Liver (tissue), 9 donors: ENCODE results near the gene CDH4. TPM values are rescaled to one million over a fixed set of nuclear protein-coding genes. Genes with fewer than 3 reads are reported as not detected.

Experiments used
- DNase-seq: peaks from one replicate; pipeline ENCODE4 v3.0.0-alpha.2; 2017; ENCODE audit warnings: low spot score
- H3K27ac ChIP-seq, 2 donors: one replicate each; pipeline ENCODE4 v1.7.0; 2013; ENCODE audit warnings: inconsistent platforms in 2 of 2, low read length in 2 of 2, control low read depth in 1 of 2, low read depth in 1 of 2, mild to moderate bottlenecking in 1 of 2
- H3K27me3 ChIP-seq, 4 donors: one replicate each; pipeline versions ENCODE4 v1.6.1 to v1.7.0; 2013; ENCODE audit warnings: low read length in 3 of 4, inconsistent platforms in 1 of 4, mild to moderate bottlenecking in 1 of 4, moderate library complexity in 1 of 4; ENCODE audit not compliant: control insufficient read depth in 4 of 4, insufficient read depth in 4 of 4
- H3K36me3 ChIP-seq, 4 donors: one replicate each; pipeline versions ENCODE4 v1.6.1 to v1.7.0; 2013; ENCODE audit warnings: low read length in 3 of 4, mild to moderate bottlenecking in 3 of 4, low read depth in 1 of 4, moderate library complexity in 1 of 4; ENCODE audit not compliant: control insufficient read depth in 4 of 4, insufficient read depth in 3 of 4
- H3K4me1 ChIP-seq, 4 donors: one replicate each; pipeline versions ENCODE4 v1.6.1 to v1.7.0; 2013; ENCODE audit warnings: low read length in 3 of 4, mild to moderate bottlenecking in 3 of 4, moderate library complexity in 1 of 4; ENCODE audit not compliant: control insufficient read depth in 4 of 4, insufficient read depth in 4 of 4
- H3K4me3 ChIP-seq, 3 donors: one replicate each; pipeline versions ENCODE4 v1.6.1 to v1.7.0; 2013; ENCODE audit warnings: low read length in 3 of 3, control low read depth in 1 of 3, low read depth in 1 of 3, mild to moderate bottlenecking in 1 of 3
- H3K9ac ChIP-seq, 2 donors: one replicate each; pipeline ENCODE4 v1.7.0; 2013; ENCODE audit warnings: low read length in 2 of 2, mild to moderate bottlenecking in 2 of 2, moderate library complexity in 2 of 2, control low read depth in 1 of 2, low read depth in 1 of 2
- H3K9me3 ChIP-seq, 4 donors: one replicate each; pipeline versions ENCODE4 v1.6.1 to v1.7.0; 2013; ENCODE audit warnings: low read length in 3 of 4; ENCODE audit not compliant: control insufficient read depth in 4 of 4
- EGR1 ChIP-seq, 2 donors: IDR thresholded peaks; 2 replicates each; pipeline ENCODE4 v1.6.1; 2016 to 2018; ENCODE audit warnings: antibody characterized with exemption in 2 of 2, low read depth in 2 of 2
- FOXA1 ChIP-seq: IDR thresholded peaks from 2 replicates; pipeline ENCODE4 v1.6.1; 2016; ENCODE audit warnings: antibody characterized with exemption
- FOXA2 ChIP-seq: IDR thresholded peaks from 2 replicates; pipeline ENCODE4 v1.6.1; 2016; ENCODE audit warnings: antibody characterized with exemption
- GABPA ChIP-seq, 2 donors: IDR thresholded peaks in 1 of 2; conservative IDR thresholded peaks in 1 of 2; 2 replicates each; pipeline ENCODE4 v1.6.1; 2016; ENCODE audit warnings: antibody characterized with exemption in 2 of 2, mild to moderate bottlenecking in 1 of 2, moderate library complexity in 1 of 2
- HNF4A ChIP-seq, 2 donors: conservative IDR thresholded peaks; 2 replicates each; pipeline ENCODE4 v1.6.1; 2016; ENCODE audit warnings: antibody characterized with exemption in 2 of 2, mild to moderate bottlenecking in 2 of 2
- JUND ChIP-seq, 2 donors: IDR thresholded peaks; 2 replicates each; pipeline ENCODE4 v1.6.1; 2016; ENCODE audit warnings: antibody characterized with exemption in 2 of 2
- MAX ChIP-seq: IDR thresholded peaks from 2 replicates; pipeline ENCODE4 v1.6.1; 2016; ENCODE audit warnings: antibody characterized with exemption
- RAD21 ChIP-seq, 2 donors: IDR thresholded peaks; 2 replicates each; pipeline ENCODE4 v1.6.1; 2016; ENCODE audit warnings: antibody characterized with exemption in 2 of 2, mild to moderate bottlenecking in 2 of 2
- RXRA ChIP-seq, 2 donors: IDR thresholded peaks; 2 replicates each; pipeline ENCODE4 v1.6.1; 2017 to 2018; ENCODE audit warnings: antibody characterized with exemption in 2 of 2, mild to moderate bottlenecking in 1 of 2
- SP1 ChIP-seq: IDR thresholded peaks from 2 replicates; pipeline ENCODE4 v1.6.1; 2018; ENCODE audit warnings: antibody characterized with exemption, mild to moderate bottlenecking
- TAF1 ChIP-seq: conservative IDR thresholded peaks from 2 replicates; pipeline ENCODE4 v1.6.1; 2016; ENCODE audit warnings: antibody characterized with exemption, mild to moderate bottlenecking
- YY1 ChIP-seq: IDR thresholded peaks from 2 replicates; pipeline ENCODE4 v1.6.1; 2016; ENCODE audit warnings: antibody characterized with exemption, mild to moderate bottlenecking
- ZBTB33 ChIP-seq: IDR thresholded peaks from 2 replicates; pipeline ENCODE4 v1.6.1; 2016; ENCODE audit warnings: antibody characterized with exemption
- WGBS: extraction: QIAGEN DNeasy Blood & Tissue Kit; methylation state at CpG from one replicate; pipeline ENCODE4 v1.1.7; 2013; 5-methylcytosine and 5-hydroxymethylcytosine counted together
- polyA plus RNA-seq, 2 donors: library from polyadenylated mRNA; stranded (reverse) in 1 of 2; unstranded in 1 of 2; fragments of 200-250 nt in 1 of 2; fragments of >200 nt in 1 of 2; fragmentation: Nextera tagmentation in 1 of 2; extraction: Ambion mirVana in 1 of 2; gene quantifications; one replicate each; pipeline versions ENCODE4 v1.2.1 to v1.2.3, GENCODE V29; 2013 to 2015
- total RNA-seq, 2 donors: library from RNA; depleted of rRNA; stranded (reverse); fragments of >200 nt; gene quantifications; one replicate each; pipeline ENCODE4 v1.2.3, GENCODE V29; 2014
- TF ChIP-seq, protein P1 (sequence below): IDR thresholded peaks from 2 replicates; pipeline ENCODE4 v1.6.1; 2016; ENCODE audit warnings: antibody characterized with exemption, mild to moderate bottlenecking
- TF ChIP-seq, protein P2 (sequence below): IDR thresholded peaks from 2 replicates; pipeline ENCODE4 v1.6.1; 2016; ENCODE audit warnings: antibody characterized with exemption
- donor health status: healthy.
- donor health status: healthy.
- donor health status: healthy.
- donor health status: healthy.
- donor health status: healthy.

Gene CDH4
- total and polyA plus RNA-seq, 4 donors = 0.03 to 0.25 (median 0.19) TPM; not detected in 1

DNA sequence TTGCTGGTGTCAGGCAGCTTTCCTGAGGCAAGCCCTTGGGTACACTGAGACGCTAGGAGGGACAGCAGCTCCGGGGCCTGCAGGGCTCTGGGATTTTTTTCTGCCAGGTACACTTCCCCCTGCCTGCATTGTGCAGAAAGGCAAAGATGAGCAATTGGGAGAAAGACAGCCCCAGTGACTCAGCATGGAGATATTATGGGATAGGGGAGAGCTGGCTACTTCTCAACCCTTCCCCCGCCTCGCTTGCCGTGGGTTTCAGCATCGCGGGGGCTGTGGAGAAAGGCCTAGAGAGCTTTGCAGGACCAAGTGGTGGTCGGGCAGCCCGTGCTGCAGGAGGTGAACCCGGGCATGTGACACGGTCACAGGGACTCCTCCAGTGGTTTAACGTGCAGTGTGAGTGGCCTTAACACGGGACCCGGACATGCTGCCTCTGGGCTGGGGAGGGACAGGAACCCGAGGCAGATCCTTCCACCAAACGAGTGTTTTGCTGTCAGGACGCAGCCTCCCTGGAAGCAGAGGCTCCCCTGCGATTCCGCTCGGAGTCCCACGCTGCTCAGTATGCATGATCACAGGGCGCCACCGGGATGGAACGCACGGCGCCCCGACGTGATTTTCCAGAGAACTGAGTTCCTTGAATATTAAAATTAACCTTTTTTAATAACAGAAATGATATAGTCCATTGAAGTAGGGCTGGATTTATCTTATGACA lies 139.9 kb downstream of the CDH4 start:
- Histone ChIP-seq H3K27me3 (no peaks in the 10 kb centered on the region), H3K4me3 (no peak overlapping the region), H3K4me1 (no peaks in the 10 kb centered on the region), H3K9me3 (no peaks in the 10 kb centered on the region), H3K36me3 (no peaks in the 10 kb centered on the region), H3K27ac (no peak overlapping the region), H3K9ac (no peak overlapping the region)
- no peak for TF ChIP-seq JUND (IDR thresholded peaks at IDR 0.05)
- no peak for TF ChIP-seq MAX
- TF ChIP-seq, protein P1, sequence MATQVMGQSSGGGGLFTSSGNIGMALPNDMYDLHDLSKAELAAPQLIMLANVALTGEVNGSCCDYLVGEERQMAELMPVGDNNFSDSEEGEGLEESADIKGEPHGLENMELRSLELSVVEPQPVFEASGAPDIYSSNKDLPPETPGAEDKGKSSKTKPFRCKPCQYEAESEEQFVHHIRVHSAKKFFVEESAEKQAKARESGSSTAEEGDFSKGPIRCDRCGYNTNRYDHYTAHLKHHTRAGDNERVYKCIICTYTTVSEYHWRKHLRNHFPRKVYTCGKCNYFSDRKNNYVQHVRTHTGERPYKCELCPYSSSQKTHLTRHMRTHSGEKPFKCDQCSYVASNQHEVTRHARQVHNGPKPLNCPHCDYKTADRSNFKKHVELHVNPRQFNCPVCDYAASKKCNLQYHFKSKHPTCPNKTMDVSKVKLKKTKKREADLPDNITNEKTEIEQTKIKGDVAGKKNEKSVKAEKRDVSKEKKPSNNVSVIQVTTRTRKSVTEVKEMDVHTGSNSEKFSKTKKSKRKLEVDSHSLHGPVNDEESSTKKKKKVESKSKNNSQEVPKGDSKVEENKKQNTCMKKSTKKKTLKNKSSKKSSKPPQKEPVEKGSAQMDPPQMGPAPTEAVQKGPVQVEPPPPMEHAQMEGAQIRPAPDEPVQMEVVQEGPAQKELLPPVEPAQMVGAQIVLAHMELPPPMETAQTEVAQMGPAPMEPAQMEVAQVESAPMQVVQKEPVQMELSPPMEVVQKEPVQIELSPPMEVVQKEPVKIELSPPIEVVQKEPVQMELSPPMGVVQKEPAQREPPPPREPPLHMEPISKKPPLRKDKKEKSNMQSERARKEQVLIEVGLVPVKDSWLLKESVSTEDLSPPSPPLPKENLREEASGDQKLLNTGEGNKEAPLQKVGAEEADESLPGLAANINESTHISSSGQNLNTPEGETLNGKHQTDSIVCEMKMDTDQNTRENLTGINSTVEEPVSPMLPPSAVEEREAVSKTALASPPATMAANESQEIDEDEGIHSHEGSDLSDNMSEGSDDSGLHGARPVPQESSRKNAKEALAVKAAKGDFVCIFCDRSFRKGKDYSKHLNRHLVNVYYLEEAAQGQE = no peak
- TF ChIP-seq SP1 = no peak
- WGBS = 73% methylated on average over 28 of the region's 28 CpGs
- DNase-seq = no peak

DNA sequence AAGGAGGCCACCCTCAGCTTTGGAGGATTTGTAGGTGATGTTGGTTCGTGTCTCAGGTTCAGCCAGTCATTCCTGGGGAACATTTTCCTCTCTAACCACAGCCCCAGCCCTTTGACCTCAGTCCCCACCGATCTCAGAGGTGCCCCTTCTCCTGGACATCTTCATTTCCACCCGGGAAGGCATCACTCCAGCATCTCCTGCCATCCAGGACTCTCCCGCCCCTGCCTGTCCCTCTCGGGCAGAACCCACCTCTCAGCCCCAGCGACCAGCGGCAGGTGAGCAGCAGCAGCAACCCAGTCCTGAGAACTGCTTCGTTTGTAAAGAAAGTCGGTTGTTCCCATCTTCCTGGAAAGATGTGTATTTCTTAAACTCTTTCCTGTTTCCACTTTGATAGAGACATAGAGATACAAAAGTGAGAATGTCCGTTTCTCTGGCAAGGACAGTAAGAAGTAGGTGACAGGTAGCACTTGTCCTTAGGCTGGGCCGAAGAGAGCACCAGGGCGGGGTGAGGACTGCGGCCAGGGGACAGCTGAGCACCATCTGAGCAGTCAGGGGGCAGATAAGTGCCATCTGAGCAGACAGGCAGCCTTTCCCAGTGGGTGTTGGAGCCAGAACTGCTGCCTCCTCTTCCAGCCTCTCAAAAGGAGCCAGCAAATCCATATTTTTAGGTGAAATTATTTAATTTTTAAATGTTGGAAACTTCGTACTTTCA lies 142.2 kb downstream of the CDH4 start:
- DNase-seq = no peak
- WGBS = 74% methylated on average over 14 of the region's 14 CpGs
- Histone ChIP-seq H3K4me3 (no peak overlapping the region), H3K27ac (no peak overlapping the region), H3K27me3 (no peaks in the 10 kb centered on the region), H3K9ac (no peak overlapping the region), H3K36me3 (no peaks in the 10 kb centered on the region), H3K4me1 (no peaks in the 10 kb centered on the region), H3K9me3 (no peaks in the 10 kb centered on the region)
- TF ChIP-seq FOXA2 = no peak
- TF ChIP-seq, protein P1 = no peak
- TF ChIP-seq MAX = no peak
- TF ChIP-seq FOXA1 = no peak
- TF ChIP-seq, protein P2, sequence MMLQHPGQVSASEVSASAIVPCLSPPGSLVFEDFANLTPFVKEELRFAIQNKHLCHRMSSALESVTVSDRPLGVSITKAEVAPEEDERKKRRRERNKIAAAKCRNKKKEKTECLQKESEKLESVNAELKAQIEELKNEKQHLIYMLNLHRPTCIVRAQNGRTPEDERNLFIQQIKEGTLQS = no peak
- TF ChIP-seq RAD21 (IDR thresholded peaks at IDR 0.05) = no peak
- TF ChIP-seq RXRA (IDR thresholded peaks at IDR 0.05) = no peak
- TF ChIP-seq ZBTB33 = no peak
- TF ChIP-seq HNF4A (conservative IDR thresholded peaks at IDR 0.05) = no peak
- TF ChIP-seq GABPA (IDR thresholded peaks at IDR 0.05 in 1 of 2, conservative IDR thresholded peaks at IDR 0.05 in 1 of 2) = no peak
- TF ChIP-seq EGR1 (IDR thresholded peaks at IDR 0.05; ENCODE audit: low read depth in 2 of 2) = no peak
- TF ChIP-seq SP1 = no peak
- TF ChIP-seq YY1 = no peak
- TF ChIP-seq TAF1 = no peak
